ENCODE measurements around the gene LTBP4.
"Not testable (repeated sequence)": the region's sequence is repeated elsewhere in the genome, so short reads cannot be mapped to it uniquely, and the experiment has no call there.

Gene LTBP4

GRCh38 chr19:40610396-40611064 is 9.4 kb downstream of the LTBP4 start:
- peak in 19 of 56 donors; percentile 16 to 68 (median 46) for DNase-seq

- no peak for DNase-seq
Measured at GRCh38 chr19:40611096-40611495, 9.9 kb downstream of the LTBP4 start.

GRCh38 chr19:40611900-40612698 is 10.9 kb downstream of the LTBP4 start:
- DNase-seq = no peak

DNA sequence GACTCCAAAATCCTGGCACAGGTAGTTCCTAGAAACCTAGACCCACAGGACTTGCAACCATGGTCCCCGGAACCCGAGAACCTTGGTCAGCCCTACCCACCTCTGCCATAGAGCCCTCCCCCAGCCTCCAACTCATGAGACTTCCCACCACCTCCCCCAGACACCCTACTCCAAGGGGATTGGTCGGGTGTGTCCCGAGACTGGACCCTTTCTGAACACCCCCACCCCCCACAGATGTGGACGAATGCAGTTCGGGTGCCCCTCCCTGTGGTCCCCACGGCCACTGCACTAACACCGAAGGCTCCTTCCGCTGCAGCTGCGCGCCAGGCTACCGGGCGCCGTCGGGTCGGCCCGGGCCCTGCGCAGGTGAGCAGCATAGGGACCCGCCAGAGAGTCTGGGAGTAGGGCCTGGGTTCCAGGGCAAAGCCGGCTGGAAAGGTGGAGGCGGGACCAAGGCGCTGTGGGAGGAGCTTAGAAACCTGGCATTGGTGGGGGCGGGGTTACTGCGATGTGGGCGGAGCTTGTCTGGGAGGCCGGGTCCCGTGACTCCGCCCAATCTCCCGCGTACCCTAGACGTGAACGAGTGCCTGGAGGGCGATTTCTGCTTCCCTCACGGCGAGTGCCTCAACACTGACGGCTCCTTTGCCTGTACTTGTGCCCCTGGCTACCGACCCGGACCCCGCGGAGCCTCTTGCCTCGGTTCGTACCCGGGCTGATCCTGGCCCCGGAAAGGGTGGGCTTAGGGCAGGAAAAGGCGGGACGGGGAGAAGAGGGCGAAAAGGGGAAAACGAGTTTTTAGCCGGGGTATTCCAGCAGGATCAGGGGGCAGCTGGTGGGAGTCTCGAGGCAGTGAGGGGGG is 11.9 kb downstream of the LTBP4 start:
- peak in 1 of 56 donors; percentile 29 for DNase-seq

DNA sequence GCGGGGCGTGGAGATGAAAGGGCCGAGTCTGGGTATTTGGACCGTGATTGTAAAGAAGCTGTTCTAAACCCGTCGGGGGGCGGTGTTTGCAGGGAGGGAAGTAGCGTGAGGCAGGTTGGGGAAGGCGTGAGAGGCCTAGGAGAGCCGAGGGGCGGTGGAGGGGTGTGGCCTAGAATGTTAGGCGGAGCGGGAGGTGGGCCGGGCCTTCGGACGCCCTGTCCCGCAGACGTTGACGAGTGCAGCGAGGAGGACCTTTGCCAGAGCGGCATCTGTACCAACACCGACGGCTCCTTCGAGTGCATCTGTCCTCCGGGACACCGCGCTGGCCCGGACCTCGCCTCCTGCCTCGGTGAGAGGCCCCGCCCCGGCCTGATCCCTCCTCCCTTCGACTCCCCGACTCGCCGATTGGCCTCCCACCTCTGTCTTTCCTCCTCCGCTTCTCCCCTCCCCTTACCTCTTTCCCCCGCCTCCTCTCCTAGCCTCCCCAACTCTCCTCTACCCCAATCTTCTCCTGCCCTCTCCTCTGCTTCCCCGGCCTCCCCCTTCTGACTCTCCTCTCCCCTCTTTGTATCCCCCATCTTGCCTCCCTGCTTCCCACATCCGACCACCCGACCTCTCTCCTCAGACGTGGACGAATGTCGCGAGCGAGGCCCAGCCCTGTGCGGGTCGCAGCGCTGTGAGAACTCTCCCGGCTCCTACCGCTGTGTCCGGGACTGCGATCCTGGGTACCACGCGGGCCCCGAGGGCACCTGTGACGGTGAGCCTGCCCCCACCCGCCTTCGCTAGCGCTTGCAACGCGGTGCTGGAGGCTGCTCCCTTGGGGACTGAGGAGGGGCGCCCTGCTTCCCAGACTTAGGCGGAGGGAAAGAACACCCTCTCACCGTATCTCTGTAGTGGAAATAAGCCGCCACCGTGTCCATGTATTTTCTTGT is 12.8 kb downstream of the LTBP4 start:
- DNase-seq = peak in 5 of 56 donors; percentile 23 to 46 (median 27)

DNA sequence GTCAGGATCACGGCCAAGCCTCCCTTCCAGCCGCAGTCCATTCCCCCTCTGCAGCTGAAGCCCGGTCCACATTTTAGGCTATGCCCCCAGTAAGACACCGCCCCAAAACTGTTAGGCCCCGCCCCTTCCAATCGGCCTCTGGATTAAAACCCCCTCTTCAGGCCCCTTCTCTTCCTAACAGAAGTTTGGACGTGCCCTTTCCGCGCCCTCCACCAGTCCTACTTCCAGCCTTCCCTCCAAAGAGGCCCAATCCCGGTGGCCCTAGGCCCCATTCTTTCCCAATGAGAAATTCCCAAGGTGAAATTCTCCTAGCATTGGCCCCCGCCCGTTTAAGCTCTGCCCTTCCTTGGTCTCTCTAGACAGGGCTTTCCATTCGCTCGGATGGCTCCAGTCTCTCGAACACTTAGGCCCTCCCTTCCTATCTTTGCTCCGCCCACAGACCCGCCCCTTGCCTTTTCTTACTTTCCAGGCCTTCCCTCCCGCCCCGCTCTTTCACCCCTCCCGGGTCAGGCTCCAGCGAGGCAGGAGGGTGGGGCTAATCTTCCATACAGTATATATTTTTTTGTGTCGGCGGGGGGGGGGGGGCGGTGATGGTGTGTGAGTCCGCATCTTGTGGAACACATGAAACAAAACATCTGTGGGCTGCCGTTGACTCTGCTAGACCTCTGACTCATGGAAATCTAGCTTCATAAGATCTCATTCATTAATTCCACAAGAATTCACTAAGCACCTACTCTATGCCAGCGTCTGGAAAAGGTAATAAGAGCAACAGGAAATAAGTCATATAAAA is 13.6 kb downstream of the LTBP4 start:
- peak in 2 of 56 donors; percentile 12 to 24 for DNase-seq

GRCh38 chr19:40616178-40616577 is 15.0 kb downstream of the LTBP4 start:
- DNase-seq = no peak

GRCh38 chr19:40616941-40617340 is 15.8 kb downstream of the LTBP4 start:
- DNase-seq = no peak

- no peak for DNase-seq
Measured at GRCh38 chr19:40617961-40618360, 16.8 kb downstream of the LTBP4 start.

DNA sequence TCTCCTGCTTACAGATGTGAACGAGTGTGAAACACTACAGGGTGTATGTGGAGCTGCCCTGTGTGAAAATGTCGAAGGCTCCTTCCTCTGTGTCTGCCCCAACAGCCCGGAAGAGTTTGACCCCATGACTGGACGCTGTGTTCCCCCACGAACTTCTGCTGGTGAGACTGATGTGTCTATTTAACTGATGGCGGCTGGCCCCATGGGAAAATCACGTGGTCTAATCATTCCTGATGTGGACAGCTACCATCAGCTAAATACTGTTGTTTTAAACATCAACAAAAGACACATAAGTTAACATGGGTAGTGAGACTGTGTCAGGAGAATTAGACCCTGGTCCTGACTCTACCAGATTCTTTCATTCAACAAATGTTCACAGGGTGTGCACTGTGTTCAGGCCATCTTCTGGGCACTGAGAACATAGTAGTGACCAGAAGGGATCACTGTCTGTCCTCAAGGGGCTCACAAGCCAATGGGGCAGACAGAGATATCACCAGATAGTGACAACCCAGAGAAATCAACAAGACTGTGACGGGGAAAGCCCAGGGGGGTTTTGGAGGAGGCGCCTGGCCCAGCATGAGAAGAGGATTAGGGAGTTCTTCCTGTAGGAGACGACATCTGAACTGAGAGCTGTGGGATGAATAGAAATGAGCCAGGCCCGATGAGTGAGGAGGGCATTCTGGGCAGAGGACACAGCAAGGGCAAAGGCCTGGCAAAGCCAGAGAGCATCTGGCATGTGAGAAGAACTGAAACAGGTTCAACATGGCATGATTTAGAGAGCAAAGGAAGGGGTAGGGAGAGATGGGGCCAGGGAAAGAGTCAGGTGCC is 18.4 kb downstream of the LTBP4 start:
- no peak for DNase-seq

DNA sequence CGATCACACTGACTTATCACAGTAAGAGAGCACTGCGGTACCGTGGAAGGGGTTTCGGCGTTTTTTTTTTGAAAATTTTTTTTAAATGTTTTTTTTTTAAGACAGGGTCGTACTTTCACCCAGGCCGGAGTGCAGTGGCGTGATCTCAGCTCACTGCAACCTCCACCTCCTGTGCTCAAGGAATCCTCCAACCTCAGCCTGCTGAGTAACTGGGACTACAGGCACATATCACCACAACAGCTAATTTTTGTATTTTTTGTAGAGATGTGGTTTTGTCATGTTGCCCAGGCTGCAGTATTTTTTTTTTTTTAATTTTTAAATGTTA is 19.0 kb downstream of the LTBP4 start:
- DNase-seq = no peak

- DNase-seq = no peak
Measured at GRCh38 chr19:40621283-40621682, 20.1 kb downstream of the LTBP4 start.

DNA sequence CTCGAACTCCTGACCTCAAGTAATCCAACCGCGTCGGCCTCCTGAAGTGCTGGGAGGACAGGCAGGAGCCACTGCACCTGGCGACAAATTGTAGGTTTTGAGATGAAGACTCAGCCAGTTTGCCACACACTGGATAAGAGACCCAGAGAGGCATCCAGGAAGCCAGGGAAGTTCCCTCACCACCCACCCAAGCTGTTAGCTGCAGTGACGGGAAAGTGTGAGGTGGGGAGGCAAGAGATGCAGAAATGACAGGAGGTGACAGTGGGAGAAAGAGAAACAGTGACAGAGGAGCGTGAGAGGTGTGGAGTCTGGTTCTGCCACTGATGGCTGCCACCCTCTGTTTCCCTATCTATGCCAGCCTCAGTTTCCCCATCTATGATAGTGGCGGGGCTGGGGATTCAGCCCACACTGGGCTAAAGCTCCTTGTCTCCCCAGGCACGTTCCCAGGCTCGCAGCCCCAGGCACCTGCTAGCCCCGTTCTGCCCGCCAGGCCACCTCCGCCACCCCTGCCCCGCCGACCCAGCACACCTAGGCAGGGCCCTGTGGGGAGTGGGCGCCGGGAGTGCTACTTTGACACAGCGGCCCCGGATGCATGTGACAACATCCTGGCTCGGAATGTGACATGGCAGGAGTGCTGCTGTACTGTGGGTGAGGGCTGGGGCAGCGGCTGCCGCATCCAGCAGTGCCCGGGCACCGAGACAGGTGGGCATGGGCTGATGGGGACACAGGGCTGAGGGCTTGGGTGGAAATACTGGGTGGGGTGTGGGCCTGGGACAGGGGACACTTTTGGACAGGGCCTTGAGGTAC is 21.0 kb downstream of the LTBP4 start:
- no peak for DNase-seq

DNA sequence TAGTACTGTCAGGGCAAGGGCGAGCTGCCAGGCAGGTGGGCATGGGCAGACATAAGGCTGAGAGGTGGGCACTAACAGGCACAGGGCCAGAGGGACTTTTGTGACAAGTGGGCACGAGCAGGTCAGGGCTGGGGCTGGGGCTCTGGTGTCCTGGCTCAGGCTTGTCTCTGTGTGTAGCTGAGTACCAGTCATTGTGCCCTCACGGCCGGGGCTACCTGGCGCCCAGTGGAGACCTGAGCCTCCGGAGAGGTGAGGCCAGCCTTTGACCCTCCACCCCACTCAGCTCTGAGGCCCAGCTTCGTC is 21.6 kb downstream of the LTBP4 start:
- DNase-seq = no peak

DNA sequence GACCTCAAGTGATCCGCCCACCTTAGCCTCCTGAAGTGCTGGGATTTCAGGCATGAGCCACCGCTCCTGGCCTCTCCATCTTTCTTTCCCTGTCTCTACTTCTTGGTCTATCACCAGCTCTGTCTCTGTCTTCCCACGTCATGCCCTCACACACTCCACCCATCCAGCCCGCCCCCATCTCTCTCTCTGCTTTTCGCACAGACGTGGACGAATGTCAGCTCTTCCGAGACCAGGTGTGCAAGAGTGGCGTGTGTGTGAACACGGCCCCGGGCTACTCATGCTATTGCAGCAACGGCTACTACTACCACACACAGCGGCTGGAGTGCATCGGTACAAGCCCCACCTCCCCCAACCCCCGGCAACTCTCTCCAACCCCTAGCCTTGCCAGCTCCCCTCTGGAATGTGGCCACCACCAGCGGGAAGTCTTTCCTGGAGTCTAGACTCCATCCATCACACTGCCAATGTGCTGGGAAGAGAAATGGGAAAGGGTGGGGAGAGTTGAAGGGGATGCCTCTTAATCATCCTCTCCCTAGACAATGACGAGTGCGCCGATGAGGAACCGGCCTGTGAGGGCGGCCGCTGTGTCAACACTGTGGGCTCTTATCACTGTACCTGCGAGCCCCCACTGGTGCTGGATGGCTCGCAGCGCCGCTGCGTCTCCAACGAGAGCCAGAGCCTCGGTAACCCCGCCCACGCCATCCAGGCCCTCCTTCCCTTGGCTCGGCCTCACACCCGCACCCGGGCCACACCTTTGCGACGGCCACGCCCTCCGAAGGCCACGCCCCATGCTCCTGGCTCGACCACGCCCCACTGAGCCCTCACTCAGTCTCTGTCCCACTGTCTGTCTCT is 22.5 kb downstream of the LTBP4 start:
- no peak for DNase-seq

DNA sequence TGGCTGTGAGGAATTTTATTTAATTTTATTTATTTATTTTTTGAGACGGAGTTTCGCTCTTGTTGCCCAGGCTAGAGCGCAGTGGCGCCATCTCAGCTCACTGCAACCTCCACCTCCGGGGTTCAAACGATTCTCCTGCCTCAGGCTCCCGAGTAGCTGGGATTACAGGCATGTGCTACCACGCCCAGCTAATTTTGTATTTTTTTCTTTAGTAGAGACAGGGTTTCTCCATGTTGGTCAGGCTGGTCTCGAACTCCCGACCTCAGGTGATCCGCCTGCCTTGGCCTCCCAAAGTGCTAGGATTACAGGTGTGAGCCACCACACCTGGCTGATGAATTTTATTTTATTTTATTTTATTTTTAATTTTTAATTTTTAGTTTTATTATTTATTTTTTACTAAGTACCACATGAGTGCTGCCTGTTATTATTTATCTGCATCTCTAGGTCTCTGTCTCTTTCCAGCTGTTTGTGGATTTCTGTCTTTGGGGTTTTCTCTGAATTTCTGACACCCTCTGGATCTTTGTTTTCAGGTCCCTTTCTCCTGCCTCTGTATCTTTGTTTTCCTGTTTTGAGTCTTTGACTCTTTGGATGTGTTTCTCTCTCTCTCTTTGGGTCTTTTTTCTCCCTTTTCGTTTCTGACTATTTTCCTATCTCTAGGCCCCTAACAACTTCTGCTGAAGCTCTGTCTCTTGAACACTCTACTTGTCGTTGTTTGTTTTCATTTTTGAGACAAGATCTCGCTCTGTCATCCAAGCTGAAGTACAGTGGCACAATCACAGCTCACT is 23.4 kb downstream of the LTBP4 start:
- DNase-seq = not testable (repeated sequence)
